ENCODE data around the gene BRME1.

- TF ChIP-seq CTCF (IDR thresholded peaks at IDR 0.05), result no peak
- no peak for TF ChIP-seq POLR2A (IDR thresholded peaks at IDR 0.05)
These were observed 44.6 kb downstream of the BRME1 start for GRCh38 chr19:13861392-13861713.

Measured in testis (tissue), 2 donors.